ENCODE measurements around the gene OXCT2.

Gene OXCT2

DNA sequence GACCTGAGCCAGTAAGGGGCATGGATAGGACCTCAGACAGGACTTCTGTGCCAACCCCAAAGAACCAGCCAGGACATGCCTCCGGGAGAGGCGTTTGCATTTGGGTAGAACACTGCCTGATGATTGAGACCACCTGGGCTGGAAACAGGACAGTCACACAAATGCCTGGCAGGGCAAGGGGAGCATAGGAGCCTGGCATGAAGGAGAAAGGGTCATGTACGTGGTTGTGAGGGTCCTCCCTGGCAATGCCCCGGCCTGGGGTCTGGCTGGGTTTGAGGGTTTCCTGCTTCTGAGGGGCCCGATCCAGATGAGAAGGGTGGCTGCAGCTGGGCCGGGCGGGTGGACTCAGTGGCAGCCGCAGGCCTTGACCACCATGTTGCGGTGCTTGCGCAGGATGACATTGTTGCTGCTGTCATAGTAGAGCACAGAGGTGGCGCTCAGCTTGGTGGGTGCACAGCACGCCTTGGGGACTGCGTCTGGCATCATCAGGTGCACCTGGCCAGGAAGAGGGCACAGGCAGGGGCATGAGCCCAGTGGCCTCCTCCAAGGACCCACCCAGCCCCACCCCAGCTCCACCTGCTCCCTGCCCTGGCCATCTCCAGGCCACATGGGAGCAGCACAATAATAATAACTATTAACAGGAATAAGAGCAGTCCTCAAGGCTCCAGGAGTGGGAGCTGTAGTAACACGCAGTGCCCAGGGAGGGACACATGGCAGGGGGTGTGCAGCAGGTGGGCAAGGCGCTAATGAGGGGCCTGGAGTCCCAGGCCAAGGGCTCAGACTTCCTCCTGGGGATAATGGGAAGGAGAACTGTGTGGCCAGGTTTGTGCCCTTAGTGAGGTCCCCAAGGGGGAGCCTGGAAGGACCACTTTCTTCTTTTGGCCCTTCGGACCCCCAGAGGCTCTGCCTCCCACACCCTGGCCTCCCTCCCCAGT lies 10.8 kb downstream of the OXCT2 start:
- no peak for DNase-seq (ENCODE audit: low read depth in 1 of 2, low spot score in 1 of 2)
- TF ChIP-seq SPI1 (IDR thresholded peaks at IDR 0.05; ENCODE audit: borderline replicate concordance, low read depth) (no peak), POLR2AphosphoS5 (IDR thresholded peaks at IDR 0.05; ENCODE audit: low read depth) (no peak), GABPA (IDR thresholded peaks at IDR 0.05; ENCODE audit: low read depth) (no peak)
- TF ChIP-seq, protein P1, sequence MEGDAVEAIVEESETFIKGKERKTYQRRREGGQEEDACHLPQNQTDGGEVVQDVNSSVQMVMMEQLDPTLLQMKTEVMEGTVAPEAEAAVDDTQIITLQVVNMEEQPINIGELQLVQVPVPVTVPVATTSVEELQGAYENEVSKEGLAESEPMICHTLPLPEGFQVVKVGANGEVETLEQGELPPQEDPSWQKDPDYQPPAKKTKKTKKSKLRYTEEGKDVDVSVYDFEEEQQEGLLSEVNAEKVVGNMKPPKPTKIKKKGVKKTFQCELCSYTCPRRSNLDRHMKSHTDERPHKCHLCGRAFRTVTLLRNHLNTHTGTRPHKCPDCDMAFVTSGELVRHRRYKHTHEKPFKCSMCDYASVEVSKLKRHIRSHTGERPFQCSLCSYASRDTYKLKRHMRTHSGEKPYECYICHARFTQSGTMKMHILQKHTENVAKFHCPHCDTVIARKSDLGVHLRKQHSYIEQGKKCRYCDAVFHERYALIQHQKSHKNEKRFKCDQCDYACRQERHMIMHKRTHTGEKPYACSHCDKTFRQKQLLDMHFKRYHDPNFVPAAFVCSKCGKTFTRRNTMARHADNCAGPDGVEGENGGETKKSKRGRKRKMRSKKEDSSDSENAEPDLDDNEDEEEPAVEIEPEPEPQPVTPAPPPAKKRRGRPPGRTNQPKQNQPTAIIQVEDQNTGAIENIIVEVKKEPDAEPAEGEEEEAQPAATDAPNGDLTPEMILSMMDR (IDR thresholded peaks at IDR 0.05; ENCODE audit: insufficient read depth, low read length): no peak
- TF ChIP-seq, protein P2, sequence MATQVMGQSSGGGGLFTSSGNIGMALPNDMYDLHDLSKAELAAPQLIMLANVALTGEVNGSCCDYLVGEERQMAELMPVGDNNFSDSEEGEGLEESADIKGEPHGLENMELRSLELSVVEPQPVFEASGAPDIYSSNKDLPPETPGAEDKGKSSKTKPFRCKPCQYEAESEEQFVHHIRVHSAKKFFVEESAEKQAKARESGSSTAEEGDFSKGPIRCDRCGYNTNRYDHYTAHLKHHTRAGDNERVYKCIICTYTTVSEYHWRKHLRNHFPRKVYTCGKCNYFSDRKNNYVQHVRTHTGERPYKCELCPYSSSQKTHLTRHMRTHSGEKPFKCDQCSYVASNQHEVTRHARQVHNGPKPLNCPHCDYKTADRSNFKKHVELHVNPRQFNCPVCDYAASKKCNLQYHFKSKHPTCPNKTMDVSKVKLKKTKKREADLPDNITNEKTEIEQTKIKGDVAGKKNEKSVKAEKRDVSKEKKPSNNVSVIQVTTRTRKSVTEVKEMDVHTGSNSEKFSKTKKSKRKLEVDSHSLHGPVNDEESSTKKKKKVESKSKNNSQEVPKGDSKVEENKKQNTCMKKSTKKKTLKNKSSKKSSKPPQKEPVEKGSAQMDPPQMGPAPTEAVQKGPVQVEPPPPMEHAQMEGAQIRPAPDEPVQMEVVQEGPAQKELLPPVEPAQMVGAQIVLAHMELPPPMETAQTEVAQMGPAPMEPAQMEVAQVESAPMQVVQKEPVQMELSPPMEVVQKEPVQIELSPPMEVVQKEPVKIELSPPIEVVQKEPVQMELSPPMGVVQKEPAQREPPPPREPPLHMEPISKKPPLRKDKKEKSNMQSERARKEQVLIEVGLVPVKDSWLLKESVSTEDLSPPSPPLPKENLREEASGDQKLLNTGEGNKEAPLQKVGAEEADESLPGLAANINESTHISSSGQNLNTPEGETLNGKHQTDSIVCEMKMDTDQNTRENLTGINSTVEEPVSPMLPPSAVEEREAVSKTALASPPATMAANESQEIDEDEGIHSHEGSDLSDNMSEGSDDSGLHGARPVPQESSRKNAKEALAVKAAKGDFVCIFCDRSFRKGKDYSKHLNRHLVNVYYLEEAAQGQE (IDR thresholded peaks at IDR 0.05; ENCODE audit: insufficient replicate concordance, low read depth): no peak
- Histone ChIP-seq H3K27me3 (ENCODE audit: insufficient read depth, poor library complexity, severe bottlenecking) (no peaks in the 10 kb centered on the region), H3K4me3 (replicated peaks; ENCODE audit: insufficient read depth, low read length) (no peak overlapping the region), H3K27ac (replicated peaks) (no peak overlapping the region)

DNA sequence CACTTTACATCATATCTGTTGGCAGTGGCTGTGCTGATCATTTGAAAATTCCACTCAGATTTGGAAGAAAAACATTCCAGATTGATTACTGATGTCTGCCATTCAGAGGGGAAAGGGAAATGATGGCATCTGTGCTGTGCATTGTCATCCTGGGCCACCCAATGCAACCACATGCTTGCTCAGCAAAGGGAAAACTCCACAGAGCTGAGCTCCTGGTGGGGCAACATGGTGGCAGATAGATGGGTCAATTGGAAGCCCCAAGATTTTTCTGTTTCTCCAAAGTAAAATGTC lies 11.8 kb downstream of the OXCT2 start:
- no peak overlapping the region for H3K4me3 ChIP-seq (replicated peaks; ENCODE audit: insufficient read depth, low read length)
- TF ChIP-seq GABPA (IDR thresholded peaks at IDR 0.05; ENCODE audit: low read depth): no peak
- no peak for TF ChIP-seq SPI1 (IDR thresholded peaks at IDR 0.05; ENCODE audit: borderline replicate concordance, low read depth)
- H3K27ac ChIP-seq (replicated peaks): no peak overlapping the region
- no peaks in the 10 kb centered on the region for H3K27me3 ChIP-seq (ENCODE audit: insufficient read depth, poor library complexity, severe bottlenecking)
- DNase-seq (ENCODE audit: low read depth in 1 of 2, low spot score in 1 of 2): no peak

DNA sequence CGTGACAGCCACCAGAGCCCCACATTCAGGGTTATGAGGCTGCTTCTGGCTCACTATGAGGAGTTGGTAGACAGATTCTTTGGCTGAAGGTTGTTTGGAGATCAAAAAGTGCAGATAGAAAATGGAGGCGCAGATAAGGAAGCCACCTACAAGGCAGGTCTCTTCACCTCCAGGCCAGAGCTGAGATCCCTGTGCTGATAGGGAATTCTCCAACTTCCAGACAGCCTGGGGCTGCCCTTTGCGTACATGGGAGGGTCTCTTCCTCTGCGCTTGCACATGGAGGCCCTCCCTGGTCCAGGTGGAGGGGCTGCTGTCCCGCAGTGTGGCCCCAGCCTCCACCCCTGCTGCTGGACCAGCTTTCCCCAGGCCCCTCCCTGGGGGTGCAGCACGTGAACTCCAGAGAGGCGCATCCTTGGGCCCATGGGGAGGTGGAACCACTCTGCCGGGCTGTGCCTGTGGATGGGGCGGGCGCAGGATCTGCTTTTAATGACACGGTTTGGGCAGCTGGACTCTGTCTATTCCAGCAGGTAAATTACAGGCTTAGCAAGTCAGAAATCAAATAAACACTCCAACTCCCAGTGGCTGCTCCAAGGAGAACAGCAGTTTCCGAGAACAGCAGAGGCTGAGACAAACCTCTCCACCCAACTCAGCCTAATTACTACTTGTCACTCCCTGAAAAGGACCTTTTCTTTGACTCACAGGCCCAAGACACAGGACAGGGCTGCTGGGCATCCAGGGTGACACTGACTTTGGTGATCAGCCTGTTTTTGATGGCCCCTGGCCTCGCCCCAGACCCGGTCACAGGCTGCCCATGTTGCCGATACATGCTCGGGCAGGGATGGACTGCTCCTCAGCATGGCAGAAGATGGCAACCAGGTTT lies 12.4 kb downstream of the OXCT2 start:
- Histone ChIP-seq H3K27ac (replicated peaks) (no peak overlapping the region), H3K4me3 (replicated peaks; ENCODE audit: insufficient read depth, low read length) (no peak overlapping the region), H3K27me3 (ENCODE audit: insufficient read depth, poor library complexity, severe bottlenecking) (no peaks in the 10 kb centered on the region)
- TF ChIP-seq GABPA (IDR thresholded peaks at IDR 0.05; ENCODE audit: low read depth) (no peak), POLR2AphosphoS5 (IDR thresholded peaks at IDR 0.05; ENCODE audit: low read depth) (no peak), SPI1 (IDR thresholded peaks at IDR 0.05; ENCODE audit: borderline replicate concordance, low read depth) (no peak)
- TF ChIP-seq, protein P2 (IDR thresholded peaks at IDR 0.05; ENCODE audit: insufficient replicate concordance, low read depth): no peak
- TF ChIP-seq, protein P1 (IDR thresholded peaks at IDR 0.05; ENCODE audit: insufficient read depth, low read length): no peak
- no peak for DNase-seq (ENCODE audit: low read depth in 1 of 2, low spot score in 1 of 2)

DNA sequence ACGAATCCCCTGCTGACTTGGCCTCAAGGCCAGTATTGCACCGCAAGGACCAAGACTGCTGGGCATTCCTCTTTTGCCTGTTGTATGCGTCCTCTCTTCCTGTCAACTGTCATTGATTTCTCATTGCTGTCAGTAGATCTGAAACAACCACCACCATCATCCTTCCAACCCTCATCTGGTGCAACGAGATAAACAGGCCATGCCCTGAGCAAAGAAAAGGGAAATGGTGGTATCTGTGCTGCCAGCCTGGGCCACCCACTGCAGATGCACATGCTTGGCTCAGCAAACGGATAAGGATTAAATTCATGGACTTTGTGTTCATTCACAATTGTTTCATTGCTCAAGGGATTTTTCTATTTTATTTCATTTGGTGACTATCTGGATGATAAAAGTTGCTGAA lies 13.6 kb downstream of the OXCT2 start:
- H3K27ac ChIP-seq (replicated peaks): no peak overlapping the region
- DNase-seq (ENCODE audit: low read depth in 1 of 2, low spot score in 1 of 2): no peak
- TF ChIP-seq POLR2AphosphoS5 (IDR thresholded peaks at IDR 0.05; ENCODE audit: low read depth) (no peak), SPI1 (IDR thresholded peaks at IDR 0.05; ENCODE audit: borderline replicate concordance, low read depth) (no peak), GABPA (IDR thresholded peaks at IDR 0.05; ENCODE audit: low read depth) (no peak)
- TF ChIP-seq, protein P1 (IDR thresholded peaks at IDR 0.05; ENCODE audit: insufficient read depth, low read length): no peak
- TF ChIP-seq, protein P2 (IDR thresholded peaks at IDR 0.05; ENCODE audit: insufficient replicate concordance, low read depth): no peak
- no peaks in the 10 kb centered on the region for H3K27me3 ChIP-seq (ENCODE audit: insufficient read depth, poor library complexity, severe bottlenecking)
- H3K4me3 ChIP-seq (replicated peaks; ENCODE audit: insufficient read depth, low read length): no peak overlapping the region

Data from HL-60 (cell line).